GM20431 (cell line): ENCODE measurements around the gene GPHN.

ENCODE experiments used
- in situ Hi-C: fragments of 300-500 bp; cut with MseI, MboI; formaldehyde crosslinking; loops from one replicate; pipeline ENCODE4 v1.15.0; 2020; ENCODE audit warnings: low sequenced_read_pairs; ENCODE audit not compliant: unreplicated experiment

GPHN gene

GRCh38 chr14:67129768-67130167, 621.8 kb downstream of the GPHN start:
- in situ Hi-C loops, result no loop called here

GRCh38 chr14:67131691-67132090, 623.7 kb downstream of the GPHN start:
- in situ Hi-C loops, result no loop called here

DNA sequence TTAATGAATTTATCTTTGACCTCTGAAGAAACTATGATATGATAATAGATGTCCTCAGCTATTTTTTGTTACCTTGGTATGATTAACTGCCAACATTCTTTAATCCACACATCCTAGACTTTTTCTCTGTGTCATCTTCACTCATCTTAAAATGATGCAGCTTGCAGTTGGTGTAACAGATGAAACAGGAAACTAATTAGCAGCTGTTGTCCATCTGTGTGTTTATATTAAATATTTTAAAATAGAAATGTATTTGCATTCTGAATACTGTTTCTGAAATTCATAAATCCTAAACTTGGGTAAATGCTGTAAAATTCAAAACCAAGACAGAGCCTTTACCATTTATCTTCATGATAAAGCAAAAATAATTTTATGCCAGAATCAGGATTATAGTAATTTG, 625.2 kb downstream of the GPHN start:
- in situ Hi-C loops, result no loop called here

DNA sequence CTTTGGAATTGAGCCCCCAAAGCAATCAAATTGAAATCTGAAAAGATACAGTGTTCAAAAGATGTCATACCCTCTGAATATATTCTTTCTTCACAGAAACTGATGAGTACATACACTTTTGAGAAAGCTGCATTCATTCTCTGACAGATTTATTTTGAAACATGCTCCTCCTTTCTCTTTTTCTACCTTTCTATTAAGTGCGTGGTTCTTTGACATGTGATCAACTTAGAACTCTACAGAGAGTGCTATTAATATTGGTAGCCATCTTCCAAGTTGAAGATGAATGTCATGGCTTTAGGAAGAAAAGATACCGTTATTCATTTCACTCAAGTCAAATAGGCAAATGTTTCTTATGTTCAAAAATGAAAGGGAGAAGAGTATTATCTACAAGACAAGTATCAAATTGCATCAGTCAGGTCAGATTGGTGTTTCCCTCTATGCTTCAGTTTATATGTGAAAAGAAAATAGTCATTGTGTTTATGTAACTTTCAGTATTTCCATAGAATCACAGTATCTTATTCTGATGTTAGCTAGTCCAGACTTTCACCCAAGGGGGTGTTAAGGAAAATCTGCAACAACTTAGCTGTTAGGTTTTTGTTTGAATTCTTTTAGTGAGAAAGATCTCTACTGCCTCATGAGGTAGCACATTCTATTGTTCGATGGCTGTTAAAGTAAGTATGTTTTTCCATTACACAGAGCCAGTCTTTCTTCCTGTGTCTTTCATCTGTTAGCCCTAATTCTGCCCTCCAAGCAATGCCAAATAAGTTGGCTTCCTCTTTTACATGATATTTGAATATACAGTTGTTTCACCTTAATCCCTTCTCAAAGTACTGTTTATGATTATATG, 625.9 kb downstream of the GPHN start:
- in situ Hi-C loops, result no loop called here

GRCh38 chr14:67137744-67138371, 629.9 kb downstream of the GPHN start:
- in situ Hi-C loops, result no loop called here

- in situ Hi-C loops, result no loop called here
Measured at GRCh38 chr14:67140556-67140955, 632.6 kb downstream of the GPHN start.

GRCh38 chr14:67141146-67141900, 633.4 kb downstream of the GPHN start:
- in situ Hi-C loops, result no loop called here

DNA sequence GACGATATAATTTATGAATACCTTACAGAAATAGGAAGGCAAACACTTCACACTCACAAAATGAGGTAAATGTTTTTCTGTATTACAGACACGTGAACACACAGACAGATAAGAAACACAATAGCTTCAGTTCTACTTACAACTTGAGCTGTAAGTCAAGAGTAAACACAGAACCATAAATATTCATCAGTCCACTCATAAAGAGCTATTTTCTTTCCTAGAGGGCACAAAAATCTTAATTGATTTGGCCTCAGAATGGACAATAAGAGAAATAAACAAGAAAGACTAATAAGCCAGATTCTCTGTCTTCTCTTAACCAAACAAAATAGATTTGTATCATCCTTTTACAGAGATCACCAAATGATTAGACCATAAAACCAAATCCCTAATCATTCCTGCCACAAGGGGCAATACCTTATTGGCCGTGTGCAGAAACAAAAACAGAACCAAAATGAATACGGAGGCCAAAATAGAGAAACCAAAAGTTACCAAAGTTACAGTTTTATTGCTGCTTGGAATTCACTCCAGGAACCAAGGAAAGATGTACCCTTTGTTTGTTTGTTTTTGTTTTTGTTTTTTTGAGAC, 643.2 kb downstream of the GPHN start:
- in situ Hi-C loops, result no loop called here

- in situ Hi-C loops, result no loop called here
Measured at GRCh38 chr14:67158566-67158965, 650.6 kb downstream of the GPHN start.

DNA sequence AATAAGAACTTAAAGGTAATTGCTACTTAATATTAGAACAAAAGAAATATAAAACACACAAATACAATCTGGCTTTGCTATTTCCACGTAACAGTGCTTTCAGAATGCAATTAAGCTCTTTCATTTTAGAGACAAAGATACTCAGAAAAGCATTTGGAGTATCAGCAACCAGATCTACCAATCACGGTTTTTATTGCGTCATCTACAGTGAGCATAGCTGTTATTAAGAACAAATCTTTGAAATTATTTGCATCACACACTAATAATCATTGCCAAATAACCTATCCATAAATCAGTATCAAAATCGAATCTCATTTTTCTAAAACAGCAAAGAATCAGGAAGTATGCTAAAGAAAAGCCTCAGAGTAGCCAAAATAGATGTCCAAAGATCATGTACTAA, 654.4 kb downstream of the GPHN start:
- in situ Hi-C loops, result no loop called here

DNA sequence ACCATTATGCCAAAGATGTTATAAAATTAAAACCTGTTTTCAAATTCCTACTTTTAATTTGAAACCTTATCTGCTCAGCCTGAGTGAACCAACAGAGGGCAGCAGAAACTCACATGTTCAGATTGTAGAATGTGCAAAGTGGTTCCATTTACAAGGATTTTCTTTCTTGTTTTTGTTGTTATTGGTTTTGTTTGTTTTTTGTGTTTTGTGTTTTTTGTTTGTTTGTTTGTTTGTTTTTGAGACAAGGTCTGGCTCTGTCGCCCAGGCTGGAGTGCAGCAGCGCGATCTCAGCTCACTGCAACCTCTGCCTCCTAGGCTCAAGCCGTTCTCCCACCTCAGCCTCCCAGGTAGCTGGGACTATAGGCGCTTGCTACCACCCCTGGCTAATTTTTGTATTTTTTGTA, 658.5 kb downstream of the GPHN start:
- in situ Hi-C loops, result no loop called here

DNA sequence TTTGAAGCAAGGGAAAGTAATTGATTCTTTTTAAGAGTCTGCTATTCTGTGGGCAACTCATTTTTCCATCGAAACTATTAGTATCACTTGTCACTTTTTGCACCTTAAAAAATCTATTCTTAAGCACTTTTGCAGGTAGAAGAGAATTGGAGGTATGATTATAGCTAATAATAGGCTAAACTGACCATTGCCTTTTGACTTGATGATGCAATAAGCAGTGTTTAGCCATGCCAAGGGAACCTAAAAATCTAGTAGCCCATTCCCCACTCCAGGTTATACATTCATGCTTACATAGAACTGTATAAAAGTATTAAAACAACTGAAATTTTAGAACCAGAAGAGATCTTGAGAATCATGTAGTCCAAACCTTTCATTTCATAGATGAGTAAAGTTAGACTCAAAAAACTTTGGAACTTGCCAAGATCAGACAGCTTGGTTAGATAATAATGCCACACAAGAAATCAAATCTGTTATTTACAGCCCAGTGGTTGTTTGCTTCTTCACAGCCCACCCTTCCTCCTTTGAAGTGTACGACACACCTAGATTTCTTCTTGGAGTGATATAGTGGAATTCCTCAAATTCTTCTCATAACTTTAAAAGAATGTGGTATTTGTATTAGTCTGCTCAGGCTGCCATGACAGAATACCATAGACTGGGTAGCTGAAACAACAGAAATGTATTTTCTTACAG, 659.6 kb downstream of the GPHN start:
- in situ Hi-C loops, result no loop called here

GRCh38 chr14:67168110-67168441, 660.1 kb downstream of the GPHN start:
- in situ Hi-C loops, result no loop called here

GRCh38 chr14:67170660-67171059, 662.7 kb downstream of the GPHN start:
- in situ Hi-C loops, result no loop called here

- in situ Hi-C loops, result no loop called here
Measured at GRCh38 chr14:67172056-67172455, 664.1 kb downstream of the GPHN start.

DNA sequence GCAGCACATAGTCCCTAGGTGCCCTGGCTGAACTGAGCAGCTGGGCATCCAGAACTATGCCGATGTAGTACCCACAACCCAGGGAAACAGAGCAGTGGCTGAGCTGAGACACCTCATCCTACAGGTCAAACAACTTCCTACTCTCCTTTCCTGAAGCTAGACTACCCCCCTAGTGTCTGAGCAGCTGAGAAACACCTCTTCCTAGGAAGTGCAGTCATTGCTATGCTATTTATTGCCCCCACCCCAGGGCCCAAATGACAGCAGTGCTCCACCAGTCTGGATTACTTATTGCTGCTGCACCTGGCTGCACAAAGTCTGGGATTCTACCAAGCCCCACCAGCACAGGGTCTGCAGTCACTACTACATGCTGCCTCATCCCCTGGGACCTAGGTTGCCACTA, 664.6 kb downstream of the GPHN start:
- in situ Hi-C loops, result no loop called here

- in situ Hi-C loops, result no loop called here
Measured at GRCh38 chr14:67173719-67174118, 665.8 kb downstream of the GPHN start.

GRCh38 chr14:67186172-67186768, 678.3 kb downstream of the GPHN start:
- in situ Hi-C loops, result no loop called here

GRCh38 chr14:67186789-67187584, 679.0 kb downstream of the GPHN start:
- in situ Hi-C loops, result no loop called here
